Measurements from ENCODE around the gene NXPH4.

DNA sequence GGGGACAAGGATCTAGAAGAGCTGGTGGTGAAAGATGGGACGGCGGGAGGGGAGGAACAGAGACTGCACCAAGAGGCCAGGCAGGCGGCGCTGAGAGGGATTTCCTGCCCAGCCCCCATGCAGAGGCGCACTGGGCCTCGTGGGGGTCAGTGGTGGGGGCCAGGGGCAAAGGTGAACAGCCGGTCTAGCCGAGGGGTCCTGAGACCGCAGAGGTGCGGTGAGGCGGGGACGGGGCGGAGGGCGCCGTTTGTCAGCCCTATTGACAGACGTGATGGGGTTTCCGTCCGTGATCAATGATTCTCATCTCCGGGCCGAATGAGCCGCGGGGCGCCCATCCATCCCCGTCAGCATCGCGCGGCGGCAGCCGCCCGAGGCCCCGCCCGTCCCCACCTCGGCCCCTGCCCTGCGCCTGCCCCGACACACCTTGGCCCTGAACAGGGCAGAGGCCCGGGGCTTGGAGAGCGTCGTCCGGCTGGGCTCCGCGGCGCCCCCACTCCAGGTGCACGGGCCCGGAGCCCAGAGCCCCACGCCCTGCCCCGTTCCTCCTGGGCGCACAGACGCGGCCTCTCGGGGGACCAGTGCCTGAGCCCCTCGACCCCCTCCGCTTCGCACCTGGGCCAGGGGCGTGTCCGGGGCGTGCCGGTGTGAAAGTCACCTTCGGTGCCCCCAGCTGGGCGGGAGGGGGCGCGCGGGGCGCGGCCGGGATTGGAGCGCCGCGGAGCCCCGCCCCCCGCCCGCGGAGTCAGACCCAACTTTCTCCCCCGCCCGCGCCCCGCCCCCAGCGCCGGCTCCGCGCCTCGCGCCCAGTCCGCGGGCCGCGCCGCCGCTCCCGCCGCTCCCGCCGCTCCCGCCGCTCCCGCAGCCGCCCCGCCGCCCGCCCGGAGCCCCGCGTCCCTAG lies at the start of gene NXPH4:
- TF ChIP-seq, protein P1, sequence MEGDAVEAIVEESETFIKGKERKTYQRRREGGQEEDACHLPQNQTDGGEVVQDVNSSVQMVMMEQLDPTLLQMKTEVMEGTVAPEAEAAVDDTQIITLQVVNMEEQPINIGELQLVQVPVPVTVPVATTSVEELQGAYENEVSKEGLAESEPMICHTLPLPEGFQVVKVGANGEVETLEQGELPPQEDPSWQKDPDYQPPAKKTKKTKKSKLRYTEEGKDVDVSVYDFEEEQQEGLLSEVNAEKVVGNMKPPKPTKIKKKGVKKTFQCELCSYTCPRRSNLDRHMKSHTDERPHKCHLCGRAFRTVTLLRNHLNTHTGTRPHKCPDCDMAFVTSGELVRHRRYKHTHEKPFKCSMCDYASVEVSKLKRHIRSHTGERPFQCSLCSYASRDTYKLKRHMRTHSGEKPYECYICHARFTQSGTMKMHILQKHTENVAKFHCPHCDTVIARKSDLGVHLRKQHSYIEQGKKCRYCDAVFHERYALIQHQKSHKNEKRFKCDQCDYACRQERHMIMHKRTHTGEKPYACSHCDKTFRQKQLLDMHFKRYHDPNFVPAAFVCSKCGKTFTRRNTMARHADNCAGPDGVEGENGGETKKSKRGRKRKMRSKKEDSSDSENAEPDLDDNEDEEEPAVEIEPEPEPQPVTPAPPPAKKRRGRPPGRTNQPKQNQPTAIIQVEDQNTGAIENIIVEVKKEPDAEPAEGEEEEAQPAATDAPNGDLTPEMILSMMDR (IDR thresholded peaks at IDR 0.05) = no peak
- no peak for TF ChIP-seq POLR2A (IDR thresholded peaks at IDR 0.05)

Data from esophagus squamous epithelium (tissue), 4 donors.